Adrenal gland (tissue), 12 donors: Measurements from ENCODE around the gene NRM. TPM values are rescaled to one million over a fixed set of nuclear protein-coding genes. Genes with fewer than 3 reads are reported as not detected.

Source experiments
- DNase-seq, 7 donors: peaks; one replicate each; pipeline ENCODE4 v3.0.0-alpha.2; 2019 to 2020
- H3K27ac ChIP-seq, 5 donors: fragments of 200-600 bp; sonication (generic) in 4 of 5; 1 replicate in 3 of 5; 2 replicates in 2 of 5; pipeline versions ENCODE4 v1.5.1 to v1.8.0; 2016 to 2020; ENCODE audit warnings: mild to moderate bottlenecking in 1 of 5
- H3K27me3 ChIP-seq: fragments of 200-600 bp; 2 replicates; pipeline ENCODE4 v1.8.0; 2021
- H3K36me3 ChIP-seq, 2 donors: fragments of 200-600 bp; replicated peaks in 1 of 2; 1 replicate in 1 of 2; 2 replicates in 1 of 2; pipeline versions ENCODE4 v1.5.1 to v1.8.0; 2018 to 2022
- H3K4me1 ChIP-seq, 2 donors: fragments of 200-600 bp; replicated peaks in 1 of 2; 1 replicate in 1 of 2; 2 replicates in 1 of 2; pipeline versions ENCODE4 v1.5.1 to v1.8.0; 2018 to 2021
- H3K4me3 ChIP-seq, 4 donors: fragments of 200-600 bp; sonication (generic) in 3 of 4; one replicate each; pipeline ENCODE4 v1.5.1; 2016 to 2018
- H3K9me3 ChIP-seq, 3 donors: fragments of 200-600 bp; sonication (generic) in 1 of 3; replicated peaks in 1 of 3; 1 replicate in 2 of 3; 2 replicates in 1 of 3; pipeline versions ENCODE4 v1.5.1 to v1.8.0; 2016 to 2021
- POLR2A ChIP-seq, 2 donors: fragments of 450-650 bp; IDR thresholded peaks; one replicate each; pipeline ENCODE4 v1.6.1; 2017; ENCODE audit warnings: antibody characterized with exemption in 2 of 2, mild to moderate bottlenecking in 2 of 2, moderate library complexity in 1 of 2
- WGBS, 4 donors: extraction: QIAGEN DNeasy Blood & Tissue Kit in 2 of 4; methylation state at CpG; one replicate each; pipeline versions ENCODE4 v1.1.5 to v1.1.7; 2013 to 2017; 5-methylcytosine and 5-hydroxymethylcytosine counted together
- intact Hi-C, 2 donors: fragments of 100-400 bp; cut with DNase I; formaldehyde crosslinking; loops; one replicate each; pipeline versions ENCODE4 v1.14.1 to v1.15.0; 2022 to 2023
- polyA plus RNA-seq, 3 donors: library from polyadenylated mRNA; stranded (reverse); fragments of 200-250 nt in 2 of 3; fragments of 350-450 nt in 1 of 3; fragmentation: Illumina TruSeq in 1 of 3; extraction: RNeasy Lipid Tissue Mini Kit (QIAGEN cat#74804) in 1 of 3; gene quantifications; one replicate each; pipeline ENCODE4 v1.2.3, GENCODE V29; 2013 to 2014
- total RNA-seq, 9 donors: library from RNA; depleted of rRNA in 4 of 9; stranded (reverse); fragments of >200 nt in 4 of 9; fragments of 120-200 nt in 1 of 9; fragmentation: NEBNext Ultra II Directional in 1 of 9; extraction: Animal tissue kit (Norgen Biotek cat#: 25700) in 1 of 9; gene quantifications; one replicate each; pipeline versions ENCODE4 v1.1.0 to v1.2.4, GENCODE V29; 2013 to 2023
- TF ChIP-seq, protein P1 (sequence below), 6 experiments: fragments of 450-650 bp in 4 of 6; fragments of 200-600 bp in 2 of 6; sonication (generic) in 1 of 6; IDR thresholded peaks; 1 replicate in 5 of 6; 2 replicates in 1 of 6; pipeline versions ENCODE4 v1.5.1 to v1.8.0; 2016 to 2021; ENCODE audit warnings: antibody characterized with exemption in 6 of 6, mild to moderate bottlenecking in 2 of 6, moderate library complexity in 1 of 6
- donor health status: healthy with polysubstance abuse.
- donor health status: Bipolar disorder and iron deficiency.
- donor health status: DM: yes; HTN: yes; CAD: no.
- donor health status: DM: no; HTN: no; CAD: no.
- donor health status: DM: no; HTN: no; CAD: no.
- donor health status: DM: yes; HTN: yes; CAD: no.

Gene NRM
- total and polyA plus RNA-seq, 12 donors: 1.8 to 39.3 (median 10.7) TPM

DNA sequence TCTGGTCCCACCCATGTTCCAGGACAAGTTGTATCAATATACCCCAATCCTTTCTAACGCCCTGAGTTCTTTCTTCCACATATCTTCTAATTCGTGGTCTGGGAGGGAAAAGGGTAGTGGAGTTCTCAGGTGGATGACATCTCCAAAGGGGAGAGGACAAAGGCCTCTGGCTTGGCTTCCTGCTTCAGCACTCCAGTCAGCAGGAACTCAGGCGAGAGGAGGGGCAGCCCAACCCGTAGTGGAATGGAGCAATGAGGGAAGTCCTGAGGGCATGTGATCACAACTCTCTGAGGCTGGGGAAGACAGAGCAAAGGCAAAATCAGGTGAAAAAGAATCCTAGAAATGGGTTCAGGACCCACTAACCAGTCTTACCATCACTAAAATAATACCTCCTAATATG, 9.6 kb upstream of the NRM start:
- 57 to 69% (median 63%) methylated on average over 4 of the region's 4 CpGs for WGBS, 4 donors
- peaks cover 0 to 4% of the 10 kb centered on the region in 2 donors for H3K4me1 ChIP-seq
- H3K9me3 ChIP-seq: no peaks in the 10 kb centered on the region
- peaks cover 0 to 17% of the 10 kb centered on the region in 2 donors for H3K36me3 ChIP-seq
- no peaks in the 10 kb centered on the region for H3K27me3 ChIP-seq
- H3K27ac ChIP-seq: no peak overlapping the region
- H3K4me3 ChIP-seq: no peak overlapping the region
- intact Hi-C loops: no loop called here
- TF ChIP-seq, protein P1, sequence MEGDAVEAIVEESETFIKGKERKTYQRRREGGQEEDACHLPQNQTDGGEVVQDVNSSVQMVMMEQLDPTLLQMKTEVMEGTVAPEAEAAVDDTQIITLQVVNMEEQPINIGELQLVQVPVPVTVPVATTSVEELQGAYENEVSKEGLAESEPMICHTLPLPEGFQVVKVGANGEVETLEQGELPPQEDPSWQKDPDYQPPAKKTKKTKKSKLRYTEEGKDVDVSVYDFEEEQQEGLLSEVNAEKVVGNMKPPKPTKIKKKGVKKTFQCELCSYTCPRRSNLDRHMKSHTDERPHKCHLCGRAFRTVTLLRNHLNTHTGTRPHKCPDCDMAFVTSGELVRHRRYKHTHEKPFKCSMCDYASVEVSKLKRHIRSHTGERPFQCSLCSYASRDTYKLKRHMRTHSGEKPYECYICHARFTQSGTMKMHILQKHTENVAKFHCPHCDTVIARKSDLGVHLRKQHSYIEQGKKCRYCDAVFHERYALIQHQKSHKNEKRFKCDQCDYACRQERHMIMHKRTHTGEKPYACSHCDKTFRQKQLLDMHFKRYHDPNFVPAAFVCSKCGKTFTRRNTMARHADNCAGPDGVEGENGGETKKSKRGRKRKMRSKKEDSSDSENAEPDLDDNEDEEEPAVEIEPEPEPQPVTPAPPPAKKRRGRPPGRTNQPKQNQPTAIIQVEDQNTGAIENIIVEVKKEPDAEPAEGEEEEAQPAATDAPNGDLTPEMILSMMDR (IDR thresholded peaks at IDR 0.05): no peak
- TF ChIP-seq POLR2A (IDR thresholded peaks at IDR 0.05): no peak
- DNase-seq: no peak

DNA sequence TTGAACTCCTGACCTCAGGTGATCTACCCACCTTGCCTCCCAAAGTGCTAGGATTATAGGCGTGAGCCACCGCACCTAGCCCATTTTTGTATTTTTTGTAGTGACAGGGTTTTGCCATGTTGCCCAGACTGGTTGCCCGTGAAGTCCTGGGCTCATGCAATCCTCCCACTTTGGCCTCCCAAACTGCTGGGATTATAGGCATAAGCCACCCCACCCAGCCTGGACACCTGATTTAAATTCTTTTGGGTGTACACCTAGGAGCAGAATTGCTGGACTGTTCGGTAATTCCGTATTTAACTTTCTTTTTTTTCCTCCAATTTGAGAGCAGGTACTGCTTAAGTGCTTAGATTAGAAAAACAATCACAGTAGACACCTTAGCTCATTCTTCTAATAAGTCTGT, 5.6 kb upstream of the NRM start:
- Histone ChIP-seq H3K36me3 (peaks cover 0 to 5% of the 10 kb centered on the region in 2 donors), H3K27me3 (no peaks in the 10 kb centered on the region), H3K4me3 (no peak overlapping the region), H3K4me1 (peaks cover under 1 to 9% of the 10 kb centered on the region in 2 donors), H3K27ac (no peak overlapping the region), H3K9me3 (no peaks in the 10 kb centered on the region)
- no peak for DNase-seq
- WGBS, 4 donors: 95 to 98% (median 96%) methylated on average over 5 of the region's 5 CpGs
- no peak for TF ChIP-seq POLR2A (IDR thresholded peaks at IDR 0.05)
- TF ChIP-seq, protein P1 (IDR thresholded peaks at IDR 0.05): no peak
- intact Hi-C loops: no loop called here

DNA sequence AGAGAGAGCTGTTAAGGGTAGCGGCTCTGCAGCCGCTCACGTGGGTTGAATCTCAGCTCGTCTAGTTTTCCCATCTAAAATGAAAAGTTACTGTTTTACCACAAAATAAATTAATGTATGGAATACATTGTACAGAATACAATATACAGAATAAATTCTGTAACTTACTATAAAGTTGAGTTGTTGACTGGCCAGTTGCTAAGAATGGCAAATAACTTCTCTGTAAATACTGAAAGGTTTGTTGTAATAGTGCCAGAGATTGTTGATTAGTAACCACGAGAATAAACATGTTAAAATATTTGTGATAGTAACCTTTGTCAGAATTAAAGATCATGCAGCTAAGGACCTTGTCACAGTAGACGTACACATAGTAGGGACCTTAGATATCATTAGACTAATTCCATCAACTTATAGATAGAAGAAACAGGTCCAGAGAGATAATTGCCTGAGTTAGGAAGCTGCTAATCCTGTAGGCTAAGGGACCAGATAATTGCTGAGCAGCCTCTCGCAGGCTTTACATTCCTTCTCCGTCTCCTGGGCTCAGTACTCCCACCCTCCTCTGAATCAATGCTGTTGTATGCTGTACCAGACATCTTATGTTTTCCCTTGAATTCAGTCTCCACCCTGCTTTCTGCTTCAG, 544 bp upstream of the NRM start:
- no peaks in the 10 kb centered on the region for H3K36me3 ChIP-seq
- intact Hi-C loops: no loop called here
- TF ChIP-seq POLR2A (IDR thresholded peaks at IDR 0.05): no peak
- TF ChIP-seq, protein P1 (IDR thresholded peaks at IDR 0.05): no peak

DNA sequence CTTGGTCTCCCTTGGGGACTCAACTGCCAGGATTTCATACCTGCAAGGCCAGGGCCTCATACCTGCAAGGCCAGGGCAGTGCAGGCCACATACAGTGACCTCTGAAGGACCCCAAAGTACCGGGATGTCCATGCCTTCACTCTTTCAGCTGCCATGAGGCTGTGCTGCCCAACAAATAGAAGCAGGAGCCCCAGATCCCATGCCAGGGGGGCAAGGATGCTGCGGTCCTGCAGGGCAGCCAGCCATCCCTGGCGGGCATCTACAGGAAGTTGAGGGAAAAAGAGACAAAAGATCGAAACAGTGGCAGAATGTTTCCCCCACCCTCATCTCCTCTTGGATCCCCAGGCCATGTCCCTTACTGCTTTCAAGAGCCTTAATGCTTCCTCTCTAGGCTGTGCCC, 799 bp downstream of the NRM start:
- DNase-seq: no peak
- no peak for TF ChIP-seq POLR2A (IDR thresholded peaks at IDR 0.05)
- TF ChIP-seq, protein P1 (IDR thresholded peaks at IDR 0.05): no peak
- H3K4me1 ChIP-seq: peaks cover 23 to 41% of the 10 kb centered on the region in 2 donors
- no peaks in the 10 kb centered on the region for H3K9me3 ChIP-seq
- 27 to 51% (median 39%) methylated on average over 3 to 4 of the region's 4 CpGs for WGBS, 4 donors
- peak overlapping the region in 1 of 4 donors; percentile 68 for H3K4me3 ChIP-seq
- peak overlapping the region; percentile 62 to 84 (median 79) for H3K27ac ChIP-seq
- H3K27me3 ChIP-seq: no peaks in the 10 kb centered on the region
- intact Hi-C loops: no loop called here
- H3K36me3 ChIP-seq: no peaks in the 10 kb centered on the region

More for the DNA sequence above, 544 bp upstream of the NRM start:
- H3K27me3 ChIP-seq: no peaks in the 10 kb centered on the region
- DNase-seq: no peak
- peak overlapping the region in 4 of 5 donors; percentile 72 to 84 (median 80) for H3K27ac ChIP-seq
- WGBS, 4 donors: 22 to 25% (median 23%) methylated on average over 8 of the region's 8 CpGs
- no peaks in the 10 kb centered on the region for H3K9me3 ChIP-seq
- peak overlapping the region in 2 of 4 donors; percentile 68 to 71 for H3K4me3 ChIP-seq
- peaks cover 12 to 36% of the 10 kb centered on the region in 2 donors for H3K4me1 ChIP-seq
